Inferior parietal cortex (tissue), 1 donor: ENCODE data around the gene CBLL1.

ENCODE experiments used
- DNase-seq: peaks from one replicate; pipeline ENCODE4 v3.0.0-alpha.2; 2016; ENCODE audit errors: extremely low spot score

CBLL1 gene

DNA sequence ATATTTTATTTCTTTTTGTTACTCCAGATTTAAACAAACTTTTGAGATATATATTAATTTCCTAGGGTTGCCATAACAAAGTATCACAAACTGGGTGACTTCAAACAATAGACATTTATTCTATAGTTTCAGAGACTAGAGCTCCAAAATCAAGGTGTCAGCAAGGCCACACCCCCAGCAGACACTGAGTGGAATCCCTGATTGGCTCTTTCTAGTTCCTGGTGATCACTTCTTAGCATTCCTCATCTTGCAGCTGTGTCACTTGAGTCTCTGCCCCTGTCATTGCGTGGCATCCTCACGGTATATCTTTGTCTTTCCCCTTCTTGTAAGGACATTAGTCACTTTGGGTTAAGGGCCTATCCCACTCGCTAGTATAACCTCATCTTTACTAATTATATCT lies 66.7 kb downstream of the CBLL1 start:
- DNase-seq = no peak
